Sigmoid colon (tissue), 4 donors: Measurements from ENCODE around the gene CNTNAP4.

Experiments
- POLR2AphosphoS5 ChIP-seq, 4 donors: sonication (generic); formaldehyde crosslinking; IDR thresholded peaks; one replicate each; pipeline ENCODE4 v1.6.1; 2017; ENCODE audit warnings: antibody characterized with exemption in 4 of 4
- TF ChIP-seq, protein P1 (sequence below), 4 experiments: fragments of 450-650 bp in 3 of 4; fragments of 200-600 bp in 1 of 4; IDR thresholded peaks; one replicate each; pipeline ENCODE4 v1.5.1; 2016 to 2019; ENCODE audit warnings: antibody characterized with exemption in 4 of 4, mild to moderate bottlenecking in 3 of 4, moderate library complexity in 2 of 4

DNA sequence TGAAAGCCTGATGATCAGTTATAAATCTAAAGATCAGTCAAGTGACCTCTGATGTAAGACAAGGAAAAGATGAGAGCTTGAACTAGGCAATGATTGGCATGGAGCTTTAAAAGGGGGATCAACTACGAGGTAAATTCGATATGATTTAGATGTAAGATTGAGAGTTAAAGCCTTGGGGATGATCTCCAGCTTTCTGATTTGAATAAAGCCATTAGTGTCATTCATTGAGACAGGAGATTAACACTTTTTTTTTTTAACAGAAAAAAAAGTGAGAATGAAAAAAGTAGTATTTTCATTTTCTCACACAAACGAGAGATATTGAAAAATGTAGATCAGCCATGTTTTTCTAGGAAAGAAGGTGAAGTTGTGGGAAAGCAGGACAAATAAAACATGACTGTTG lies 225.4 kb downstream of the CNTNAP4 start:
- TF ChIP-seq, protein P1, sequence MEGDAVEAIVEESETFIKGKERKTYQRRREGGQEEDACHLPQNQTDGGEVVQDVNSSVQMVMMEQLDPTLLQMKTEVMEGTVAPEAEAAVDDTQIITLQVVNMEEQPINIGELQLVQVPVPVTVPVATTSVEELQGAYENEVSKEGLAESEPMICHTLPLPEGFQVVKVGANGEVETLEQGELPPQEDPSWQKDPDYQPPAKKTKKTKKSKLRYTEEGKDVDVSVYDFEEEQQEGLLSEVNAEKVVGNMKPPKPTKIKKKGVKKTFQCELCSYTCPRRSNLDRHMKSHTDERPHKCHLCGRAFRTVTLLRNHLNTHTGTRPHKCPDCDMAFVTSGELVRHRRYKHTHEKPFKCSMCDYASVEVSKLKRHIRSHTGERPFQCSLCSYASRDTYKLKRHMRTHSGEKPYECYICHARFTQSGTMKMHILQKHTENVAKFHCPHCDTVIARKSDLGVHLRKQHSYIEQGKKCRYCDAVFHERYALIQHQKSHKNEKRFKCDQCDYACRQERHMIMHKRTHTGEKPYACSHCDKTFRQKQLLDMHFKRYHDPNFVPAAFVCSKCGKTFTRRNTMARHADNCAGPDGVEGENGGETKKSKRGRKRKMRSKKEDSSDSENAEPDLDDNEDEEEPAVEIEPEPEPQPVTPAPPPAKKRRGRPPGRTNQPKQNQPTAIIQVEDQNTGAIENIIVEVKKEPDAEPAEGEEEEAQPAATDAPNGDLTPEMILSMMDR (IDR thresholded peaks at IDR 0.05), result no peak
- TF ChIP-seq POLR2AphosphoS5 (IDR thresholded peaks at IDR 0.05), result no peak
